C1 segment of cervical spinal cord (tissue), 14 donors: ENCODE measurements around the gene LPIN1.
"Not testable (repeated sequence)": the region's sequence is repeated elsewhere in the genome, so short reads cannot be mapped to it uniquely, and the experiment has no call there.

Experiments used
- DNase-seq, 14 donors: peaks; one replicate each; lab custom pipeline; 2025; lab: John Stamatoyannopoulos, UW

LPIN1 gene

GRCh38 chr2:11832531-11832930, 86.1 kb downstream of the LPIN1 start:
- DNase-seq = no peak

- no peak for DNase-seq
Observed at GRCh38 chr2:11833601-11834000, 87.2 kb downstream of the LPIN1 start.

- no peak for DNase-seq
Observed at GRCh38 chr2:11835403-11835802, 89.0 kb downstream of the LPIN1 start.

- DNase-seq = no peak
Observed at GRCh38 chr2:11836647-11837219, 90.3 kb downstream of the LPIN1 start.

GRCh38 chr2:11837875-11838734, 91.7 kb downstream of the LPIN1 start:
- no peak for DNase-seq

GRCh38 chr2:11839916-11840315, 93.5 kb downstream of the LPIN1 start:
- DNase-seq = no peak

- DNase-seq = peak in 2 of 14 donors; percentile 14 to 15
Observed at GRCh38 chr2:11842336-11842735, 95.9 kb downstream of the LPIN1 start.

- DNase-seq = not testable (repeated sequence)
Observed at GRCh38 chr2:11844798-11845197, 98.4 kb downstream of the LPIN1 start.

- DNase-seq = not testable (repeated sequence)
Observed at GRCh38 chr2:11847935-11848334, 101.5 kb downstream of the LPIN1 start.

- DNase-seq = peak in 13 of 14 donors; percentile 32 to 85 (median 76)
Observed at GRCh38 chr2:11850082-11850481, 103.7 kb downstream of the LPIN1 start.

- no peak for DNase-seq
Observed at GRCh38 chr2:11852526-11853196, 106.2 kb downstream of the LPIN1 start.

GRCh38 chr2:11853197-11853588, 106.8 kb downstream of the LPIN1 start:
- DNase-seq = no peak

GRCh38 chr2:11855064-11855760, 108.8 kb downstream of the LPIN1 start:
- DNase-seq = no peak

- DNase-seq = no peak
Observed at GRCh38 chr2:11856095-11856494, 109.7 kb downstream of the LPIN1 start.

- DNase-seq = no peak
Observed at GRCh38 chr2:11858883-11859282, 112.5 kb downstream of the LPIN1 start.

- not testable (repeated sequence) for DNase-seq
Observed at GRCh38 chr2:11859975-11860374, 113.5 kb downstream of the LPIN1 start.

- DNase-seq = no peak
Observed at GRCh38 chr2:11861044-11861443, 114.6 kb downstream of the LPIN1 start.

- no peak for DNase-seq
Observed at GRCh38 chr2:11862049-11862448, 115.6 kb downstream of the LPIN1 start.

- no peak for DNase-seq
Observed at GRCh38 chr2:11863103-11863502, 116.7 kb downstream of the LPIN1 start.

- peak in 12 of 14 donors; percentile 19 to 76 (median 58) for DNase-seq
Observed at GRCh38 chr2:11863513-11864328, 117.3 kb downstream of the LPIN1 start.

- no peak for DNase-seq
Observed at GRCh38 chr2:11864724-11865123, 118.3 kb downstream of the LPIN1 start.
